HFFc6 (cell line): ENCODE data around the gene KCNJ12. TPM values are rescaled to one million over a fixed set of nuclear protein-coding genes. Genes with fewer than 3 reads are reported as not detected.

Experiments
- DNase-seq: peaks from one replicate; pipeline ENCODE4 v3.0.0-alpha.2; 2018
- H3K27ac Mint-ChIP-seq: 2 replicates; pipeline ENCODE4 v1.8.0; 2020; ENCODE audit warnings: mild to moderate bottlenecking, mixed read lengths
- H3K27me3 Mint-ChIP-seq: 2 replicates; pipeline ENCODE4 v1.8.0; 2021; ENCODE audit warnings: mild to moderate bottlenecking, moderate library complexity, mixed read lengths; ENCODE audit not compliant: insufficient read depth
- H3K36me3 Mint-ChIP-seq: 2 replicates; pipeline ENCODE4 v1.8.0; 2021; ENCODE audit warnings: low read depth, mixed read lengths
- H3K4me1 Mint-ChIP-seq: 2 replicates; pipeline ENCODE4 v1.8.0; 2020; ENCODE audit warnings: low read depth, mixed read lengths
- H3K4me3 Mint-ChIP-seq: 2 replicates; pipeline ENCODE4 v1.8.0; 2020; ENCODE audit warnings: mild to moderate bottlenecking, moderate library complexity, mixed read lengths
- H3K9me3 Mint-ChIP-seq: 2 replicates; pipeline ENCODE4 v1.8.0; 2020; ENCODE audit warnings: mild to moderate bottlenecking, mixed read lengths
- CTCF ChIP-seq: fragments of 200-600 bp; sonication (generic); IDR thresholded peaks from 2 replicates; pipeline ENCODE4 v1.5.0; 2021; ENCODE audit warnings: antibody characterized with exemption, mild to moderate bottlenecking
- total RNA-seq, 6 experiments: library from RNA; stranded (reverse); fragmentation: NEBNext Ultra II Directional; extraction: Animal tissue kit (Norgen Biotek cat#: 25700); gene quantifications; 2 replicates in 1 of 6; 3 replicates in 5 of 6; pipeline ENCODE4 v1.2.3, GENCODE V29; 2021

KCNJ12 gene
- total RNA-seq, 6 experiments from 2014 or later: not detected

GRCh38 chr17:21463779-21464407 is 87.7 kb downstream of the KCNJ12 start:
- peaks cover 57% of the 10 kb centered on the region for H3K27me3 Mint-ChIP-seq
- H3K9me3 Mint-ChIP-seq: no peaks in the 10 kb centered on the region
- no peaks in the 10 kb centered on the region for H3K36me3 Mint-ChIP-seq
- H3K27ac Mint-ChIP-seq: no peak overlapping the region
- TF ChIP-seq CTCF: no peak
- H3K4me3 Mint-ChIP-seq: no peak overlapping the region
- peaks cover 10% of the 10 kb centered on the region; the same call in 1 of the 2 replicates for H3K4me1 Mint-ChIP-seq
- no peak for DNase-seq

- Mint-ChIP-seq H3K9me3 (no peaks in the 10 kb centered on the region), H3K36me3 (no peaks in the 10 kb centered on the region), H3K4me1 (peaks cover 10% of the 10 kb centered on the region; the same call in 1 of the 2 replicates), H3K4me3 (no peak overlapping the region), H3K27ac (no peak overlapping the region), H3K27me3 (peaks cover 61% of the 10 kb centered on the region)
- no peak for TF ChIP-seq CTCF
- no peak for DNase-seq
Observed at GRCh38 chr17:21464611-21465021, 88.5 kb downstream of the KCNJ12 start.

GRCh38 chr17:21466550-21466949 is 90.4 kb downstream of the KCNJ12 start:
- Mint-ChIP-seq H3K4me1 (no peaks in the 10 kb centered on the region), H3K27me3 (peaks cover 66% of the 10 kb centered on the region), H3K36me3 (no peaks in the 10 kb centered on the region), H3K27ac (no peak overlapping the region), H3K4me3 (no peak overlapping the region), H3K9me3 (no peaks in the 10 kb centered on the region)
- DNase-seq: no peak
- no peak for TF ChIP-seq CTCF

GRCh38 chr17:21467196-21467595 is 91.0 kb downstream of the KCNJ12 start:
- no peak for TF ChIP-seq CTCF
- Mint-ChIP-seq H3K4me3 (no peak overlapping the region), H3K27ac (no peak overlapping the region), H3K9me3 (no peaks in the 10 kb centered on the region), H3K27me3 (peaks cover 65% of the 10 kb centered on the region), H3K4me1 (no peaks in the 10 kb centered on the region), H3K36me3 (no peaks in the 10 kb centered on the region)
- DNase-seq: no peak

GRCh38 chr17:21467739-21468490 is 91.8 kb downstream of the KCNJ12 start:
- Mint-ChIP-seq H3K27ac (no peak overlapping the region), H3K36me3 (no peaks in the 10 kb centered on the region), H3K4me1 (no peaks in the 10 kb centered on the region), H3K9me3 (no peaks in the 10 kb centered on the region), H3K4me3 (no peak overlapping the region), H3K27me3 (peaks cover 62% of the 10 kb centered on the region)
- no peak for DNase-seq
- no peak for TF ChIP-seq CTCF

Other genes starting within 250 kb of the KCNJ12 start
- 10 to 100 TPM; 12.3 to 20.8 (median 14.7) TPM for gene DHRS7B, start 249.4 kb upstream of the KCNJ12 start, total RNA-seq
- 10 to 100 TPM; 32.5 to 37.6 (median 33.9) TPM for gene TMEM11, start 162.2 kb upstream of the KCNJ12 start, total RNA-seq
- 1 to 10 TPM; 3.7 to 7.9 (median 4.1) TPM for gene NATD1, start 122.9 kb upstream of the KCNJ12 start, total RNA-seq
- 100 to 1,000 TPM; 177 to 221 (median 184) TPM for gene MAP2K3, start 91.6 kb upstream of the KCNJ12 start, total RNA-seq